ENCODE measurements around the gene IL17F. TPM values are rescaled to one million over a fixed set of nuclear protein-coding genes. Genes with fewer than 3 reads are reported as not detected.

IL17F gene
- total and polyA plus RNA-seq, 2 of the 8 experiments (the other 6 are each of a cell fraction or from before 2014, with no cell fraction given) = 0.08 TPM; not detected in 1

DNA sequence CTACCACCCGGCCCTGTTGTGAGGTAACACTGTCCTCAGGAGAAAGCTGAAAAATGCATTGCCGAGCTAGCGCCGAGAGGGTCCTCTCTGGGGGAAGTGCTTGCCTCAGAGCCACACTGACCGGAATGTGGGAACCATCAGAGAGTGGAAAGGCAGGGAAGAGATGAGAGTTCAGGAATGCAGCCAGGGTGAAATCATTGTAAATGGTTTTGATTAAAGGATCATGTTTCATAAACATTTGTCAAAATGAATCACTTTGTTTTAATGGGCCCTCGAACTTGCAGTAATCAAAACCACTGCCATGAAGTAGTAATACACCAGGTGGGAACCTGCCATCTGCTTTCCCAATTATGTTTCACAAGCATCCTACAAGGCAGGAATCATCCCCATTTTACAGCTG is 16.9 kb upstream of the IL17F start:
- Histone ChIP-seq H2BK120ac (replicated peaks; ENCODE audit: low read depth, low read length) (no peak overlapping the region), H3K4me2 (ENCODE audit: insufficient read depth in 1 of 2, low read depth in 2 of 2, low read length in 2 of 2) (no peak overlapping the region), H3K27ac (ENCODE audit: low read depth, low read length) (no peak overlapping the region; the same call in 1 of the 2 replicates), H2BK15ac (ENCODE audit: low read length) (no peak overlapping the region), H3K36me3 (ENCODE audit: control insufficient read depth in 2 of 4, insufficient read depth in 4 of 4, low read length in 3 of 4) (peaks cover 39 to 56% (median 51%) of the 10 kb centered on the region in 4 experiments), H3K18ac (ENCODE audit: extremely low read depth, low read length) (no peak overlapping the region), H3K9ac (replicated peaks in 1 of 4; ENCODE audit: extremely low read depth in 1 of 4, low read depth in 3 of 4, low read length in 3 of 4) (no peak overlapping the region), H3K79me1 (ENCODE audit: low read depth, low read length) (no peaks in the 10 kb centered on the region), H4K20me1 (replicated peaks in 1 of 2; ENCODE audit: control insufficient read depth in 1 of 2, insufficient read depth in 2 of 2, low read length in 2 of 2) (peaks cover 0 to 2% of the 10 kb centered on the region in 2 experiments), H3K56ac (replicated peaks; ENCODE audit: insufficient read length, low read depth, low read length) (no peak overlapping the region), H3K23ac (ENCODE audit: insufficient read length) (no peak overlapping the region), H3K79me2 (ENCODE audit: control insufficient read depth in 1 of 2, insufficient read depth in 2 of 2, low read length in 2 of 2) (no peaks in the 10 kb centered on the region), H3K23me2 (ENCODE audit: low read depth, low read length) (no peaks in the 10 kb centered on the region), H4K5ac (ENCODE audit: insufficient read length, low read depth, low read length) (no peak overlapping the region), H2BK12ac (ENCODE audit: low read depth, low read length) (no peak overlapping the region), H3K9me3 (ENCODE audit: insufficient read depth in 2 of 2, low read depth in 1 of 2, low read length in 1 of 2) (0 out of 4 replicates have a peak, but pooled peaks cover 0 to under 1% of the 10 kb centered on the region in 2 experiments), H2AFZ (ENCODE audit: low read length) (no peak overlapping the region), H4K91ac (replicated peaks; ENCODE audit: insufficient read length, low read length) (no peak overlapping the region), H3K4ac (replicated peaks; ENCODE audit: insufficient read length, low read depth, low read length) (no peak overlapping the region), H3K4me3 (ENCODE audit: extremely low read depth in 1 of 4, insufficient read depth in 2 of 4, low read depth in 3 of 4, low read length in 4 of 4) (no peak overlapping the region), H2AK5ac (ENCODE audit: low read depth, low read length) (no peak overlapping the region), H3K27me3 (replicated peaks in 1 of 4; ENCODE audit: control insufficient read depth in 3 of 4, extremely low read depth in 1 of 4, insufficient read depth in 3 of 4, low read length in 3 of 4) (no peaks in the 10 kb centered on the region), H2BK20ac (ENCODE audit: low read length) (no peak overlapping the region), H4K8ac (ENCODE audit: extremely low read depth, insufficient read depth, low read length) (no peak overlapping the region), H3K14ac (ENCODE audit: insufficient read length) (no peak overlapping the region), H3K4me1 (replicated peaks in 1 of 4; ENCODE audit: control insufficient read depth in 3 of 4, insufficient read depth in 4 of 4, low read length in 3 of 4) (no peaks in the 10 kb centered on the region; a peak in 1 of 7 replicates), H2BK5ac (ENCODE audit: low read depth, low read length) (no peak overlapping the region)
- FAIRE-seq (no peak), DNase-seq (ENCODE audit: low read depth in 1 of 2, low spot score in 2 of 2) (no peak)
- ChIA-PET POLR2A (ENCODE audit: partially characterized antibody) (interaction anchor here (0.9 to 15.5 kb wide), 10 partner anchors 9 to 183 kb away, joined by 3 to 198 read pairs (median 5); partner anchors contain the start of gene MCM3), CTCF (ENCODE audit: partially characterized antibody) (interaction anchor here (1.7 to 11.0 kb wide), 11 partner anchors 8 to 207 kb away, joined by 4 to 149 read pairs (median 35); partner anchors contain the start of genes MCM3 and PKHD1)
- TF ChIP-seq POLR2A (IDR thresholded peaks at IDR 0.05; ENCODE audit: control extremely low read depth in 1 of 2, low read depth in 2 of 2, low read length in 2 of 2) (peak in 1 of 2 experiments; percentile 42; a peak in 1 of 3 replicates), SIN3A (conservative IDR thresholded peaks at IDR 0.05 in 1 of 2, IDR thresholded peaks at IDR 0.05 in 1 of 2; ENCODE audit: low read depth in 1 of 2, low read length in 2 of 2) (no peak), KDM5A (IDR thresholded peaks at IDR 0.05; ENCODE audit: low read length) (no peak)
- WGBS, 2 experiments (ENCODE audit: extremely low coverage in 1 of 2, insufficient coverage in 1 of 2, insufficient read length in 1 of 2, insufficient replicate concordance in 2 of 2, low coverage in 1 of 2, low lambda C conversion rate in 2 of 2, missing lambda C conversion rate in 1 of 2) = 87% methylated on average over 6 of the region's 6 CpGs; no CpG with 5 or more reads in 1 of the 2 experiments
